Activated CD8-positive, alpha-beta T cell treated with anti-CD3 and anti-CD28 coated beads, Interleukin-2, amount 10 ng/mL, durations not matched to agents 7 days and 5 days (primary cell): ENCODE data around the gene PDX1. TPM values are rescaled to one million over a fixed set of nuclear protein-coding genes. Genes with fewer than 3 reads are reported as not detected.

Experiments used
- ATAC-seq: fragments of 150-1000 bp; cut with Tn5 transposase; one replicate; pipeline ENCODE4 v1.10.0; 2021; ENCODE audit warnings: moderate library complexity
- CTCF ChIA-PET: fragments of 350-600 bp; sonication (Branson Sonifier 250); formaldehyde crosslinking; loops from one replicate; lab custom pipeline; 2021; ENCODE audit warnings: antibody characterized with exemption; lab: Charles Lee
- POLR2A ChIA-PET: fragments of 350-600 bp; sonication (Branson Sonifier 250); formaldehyde crosslinking; loops from one replicate; lab custom pipeline; 2021; ENCODE audit warnings: antibody characterized with exemption; lab: Charles Lee
- DNase-seq: peaks from one replicate; pipeline ENCODE4 v3.0.0-alpha.2; 2020
- H3K27ac Mint-ChIP-seq: one replicate; pipeline ENCODE4 v1.8.0; 2021; ENCODE audit warnings: mild to moderate bottlenecking, mixed read lengths
- H3K27me3 Mint-ChIP-seq: one replicate; pipeline ENCODE4 v1.8.0; 2021; ENCODE audit warnings: low read depth, mixed read lengths
- H3K36me3 Mint-ChIP-seq: one replicate; pipeline ENCODE4 v1.8.0; 2021; ENCODE audit warnings: low read depth, mixed read lengths
- H3K4me1 Mint-ChIP-seq: one replicate; pipeline ENCODE4 v1.8.0; 2021; ENCODE audit warnings: low read depth, mixed read lengths
- H3K4me3 Mint-ChIP-seq: one replicate; pipeline ENCODE4 v1.8.0; 2021; ENCODE audit warnings: mild to moderate bottlenecking, mixed read lengths
- H3K9me3 Mint-ChIP-seq: one replicate; pipeline ENCODE4 v1.8.0; 2022; ENCODE audit warnings: mixed read lengths; ENCODE audit not compliant: insufficient read depth
- total RNA-seq, 2 experiments: library from RNA; stranded (reverse); gene quantifications; one replicate each; pipeline ENCODE4 v1.2.3, GENCODE V29; 2021

Gene PDX1
- total RNA-seq, 2 experiments from 2014 or later: not detected

GRCh38 chr13:27917121-27917947 is 2.5 kb upstream of the PDX1 start:
- Mint-ChIP-seq H3K27ac (peak overlapping the region; percentile 71), H3K36me3 (peaks cover 2% of the 10 kb centered on the region), H3K9me3 (no peaks in the 10 kb centered on the region), H3K4me1 (peaks cover 22% of the 10 kb centered on the region), H3K27me3 (peaks cover 67% of the 10 kb centered on the region), H3K4me3 (peak overlapping the region; percentile 38)
- DNase-seq: no peak
- ChIA-PET POLR2A (no interaction called here), CTCF (no interaction called here)
- ATAC-seq: no peak

DNA sequence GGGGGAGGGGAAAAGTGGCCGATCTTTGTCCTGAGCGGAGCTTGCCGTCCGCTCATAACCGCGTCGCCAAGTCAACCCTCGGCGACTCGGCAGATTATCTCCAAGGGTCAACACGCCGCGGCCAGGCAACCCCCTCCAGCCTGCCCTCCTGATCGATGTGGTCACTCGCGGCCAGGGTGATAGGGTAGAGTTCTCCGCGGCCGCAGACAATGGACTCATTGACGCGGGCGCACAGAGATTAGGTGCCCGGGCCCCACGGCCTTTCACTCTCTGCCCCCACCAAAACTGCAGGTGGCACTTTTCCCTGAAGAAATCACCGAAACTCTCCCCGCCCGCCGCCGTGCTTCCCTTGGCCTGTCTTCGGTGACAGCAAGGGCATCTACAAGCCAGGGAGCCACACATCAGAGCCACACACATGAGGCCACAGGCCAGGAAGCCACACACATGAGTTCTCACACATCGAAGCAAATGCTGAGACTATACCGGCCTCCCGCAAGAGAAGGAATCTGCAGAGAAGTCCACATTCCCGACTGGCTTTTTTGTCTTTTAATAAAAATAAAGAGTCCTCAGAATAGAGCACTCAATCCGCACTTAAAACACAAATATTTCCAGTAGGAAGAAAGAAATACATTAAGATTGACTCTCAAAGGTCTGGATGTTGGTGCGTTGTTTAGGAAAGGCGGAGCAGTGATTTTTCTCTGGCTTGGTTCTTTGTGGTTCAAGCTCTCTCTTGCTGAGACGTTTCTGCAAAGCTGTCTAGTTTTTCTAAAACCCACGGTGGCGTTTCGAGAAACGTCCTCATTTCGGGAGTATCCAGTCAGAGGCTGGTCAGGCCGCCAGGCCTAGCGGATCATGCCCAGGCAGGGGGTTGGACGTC is 1.5 kb upstream of the PDX1 start:
- H3K4me3 Mint-ChIP-seq: peak overlapping the region; percentile 20
- ATAC-seq: no peak
- CTCF ChIA-PET: no interaction called here
- H3K27me3 Mint-ChIP-seq: peaks cover 75% of the 10 kb centered on the region
- H3K27ac Mint-ChIP-seq: peak overlapping the region; percentile 25
- peaks cover 2% of the 10 kb centered on the region for H3K36me3 Mint-ChIP-seq
- peaks cover 22% of the 10 kb centered on the region for H3K4me1 Mint-ChIP-seq
- POLR2A ChIA-PET: interaction anchor here (0.6 kb wide), 1 partner anchor 57 kb away, joined by 3 read pairs; no protein-coding TSS in a partner anchor
- DNase-seq: no peak
- no peaks in the 10 kb centered on the region for H3K9me3 Mint-ChIP-seq

GRCh38 chr13:27918918-27919658 is 712 bp upstream of the PDX1 start:
- Mint-ChIP-seq H3K27ac (no peak overlapping the region), H3K36me3 (peaks cover 2% of the 10 kb centered on the region), H3K9me3 (no peaks in the 10 kb centered on the region), H3K27me3 (peaks cover 79% of the 10 kb centered on the region), H3K4me3 (no peak overlapping the region), H3K4me1 (peaks cover 22% of the 10 kb centered on the region)
- ATAC-seq: no peak
- POLR2A ChIA-PET: interaction anchor here (0.6 kb wide), 1 partner anchor 56 kb away, joined by 3 read pairs; no protein-coding TSS in a partner anchor
- DNase-seq: no peak
- CTCF ChIA-PET: no interaction called here

- ChIA-PET POLR2A (no interaction called here), CTCF (no interaction called here)
- ATAC-seq: peak; percentile 21
- peaks cover 80% of the 10 kb centered on the region for H3K27me3 Mint-ChIP-seq
- no peak overlapping the region for H3K27ac Mint-ChIP-seq
- H3K36me3 Mint-ChIP-seq: peaks cover 2% of the 10 kb centered on the region
- H3K9me3 Mint-ChIP-seq: no peaks in the 10 kb centered on the region
- peaks cover 22% of the 10 kb centered on the region for H3K4me1 Mint-ChIP-seq
- DNase-seq: no peak
- no peak overlapping the region for H3K4me3 Mint-ChIP-seq
These were observed 204 bp upstream of the PDX1 start for GRCh38 chr13:27919659-27919933.

- Mint-ChIP-seq H3K9me3 (no peaks in the 10 kb centered on the region), H3K4me3 (peak overlapping the region; percentile 63), H3K27ac (peak overlapping the region; percentile 66), H3K27me3 (peaks cover 81% of the 10 kb centered on the region), H3K4me1 (peaks cover 25% of the 10 kb centered on the region), H3K36me3 (peaks cover 2% of the 10 kb centered on the region)
- no peak for ATAC-seq
- ChIA-PET POLR2A (no interaction called here), CTCF (interaction anchor here (1.2 to 1.6 kb wide), 2 partner anchors 33 to 63 kb away, joined by 4 to 6 read pairs; no protein-coding TSS in a partner anchor)
- DNase-seq: no peak
These were observed 1.0 kb downstream of the PDX1 start for GRCh38 chr13:27920677-27921420.

GRCh38 chr13:27921421-27921960 is 1.7 kb downstream of the PDX1 start:
- H3K9me3 Mint-ChIP-seq: no peaks in the 10 kb centered on the region
- ChIA-PET CTCF (interaction anchor here (1.2 to 1.6 kb wide), 2 partner anchors 33 to 62 kb away, joined by 4 to 6 read pairs; no protein-coding TSS in a partner anchor), POLR2A (no interaction called here)
- H3K4me3 Mint-ChIP-seq: peak overlapping the region; percentile 63
- H3K27me3 Mint-ChIP-seq: peaks cover 80% of the 10 kb centered on the region
- H3K27ac Mint-ChIP-seq: no peak overlapping the region
- DNase-seq: peak; percentile 39
- peaks cover 4% of the 10 kb centered on the region for H3K36me3 Mint-ChIP-seq
- peak; percentile 43 for ATAC-seq
- peaks cover 25% of the 10 kb centered on the region for H3K4me1 Mint-ChIP-seq

- Mint-ChIP-seq H3K4me1 (peaks cover 31% of the 10 kb centered on the region), H3K9me3 (no peaks in the 10 kb centered on the region), H3K27me3 (peaks cover 80% of the 10 kb centered on the region), H3K36me3 (peaks cover 4% of the 10 kb centered on the region), H3K4me3 (peak overlapping the region; percentile 63), H3K27ac (no peak overlapping the region)
- POLR2A ChIA-PET: no interaction called here
- no peak for DNase-seq
- ATAC-seq: no peak
- CTCF ChIA-PET: interaction anchor here (1.2 to 1.6 kb wide), 2 partner anchors 32 to 62 kb away, joined by 4 to 6 read pairs; no protein-coding TSS in a partner anchor
These were observed 2.4 kb downstream of the PDX1 start for GRCh38 chr13:27921961-27922882.

- Mint-ChIP-seq H3K4me3 (peak overlapping the region; percentile 20), H3K27me3 (peaks cover 82% of the 10 kb centered on the region), H3K36me3 (peaks cover 8% of the 10 kb centered on the region), H3K4me1 (peaks cover 26% of the 10 kb centered on the region), H3K9me3 (no peaks in the 10 kb centered on the region), H3K27ac (peak overlapping the region; percentile 61)
- POLR2A ChIA-PET: no interaction called here
- CTCF ChIA-PET: interaction anchor here (1.6 kb wide), 1 partner anchor 61 kb away, joined by 4 read pairs; no protein-coding TSS in a partner anchor
- ATAC-seq (no peak), DNase-seq (no peak)
These were observed 3.2 kb downstream of the PDX1 start for GRCh38 chr13:27922883-27923612.

DNA sequence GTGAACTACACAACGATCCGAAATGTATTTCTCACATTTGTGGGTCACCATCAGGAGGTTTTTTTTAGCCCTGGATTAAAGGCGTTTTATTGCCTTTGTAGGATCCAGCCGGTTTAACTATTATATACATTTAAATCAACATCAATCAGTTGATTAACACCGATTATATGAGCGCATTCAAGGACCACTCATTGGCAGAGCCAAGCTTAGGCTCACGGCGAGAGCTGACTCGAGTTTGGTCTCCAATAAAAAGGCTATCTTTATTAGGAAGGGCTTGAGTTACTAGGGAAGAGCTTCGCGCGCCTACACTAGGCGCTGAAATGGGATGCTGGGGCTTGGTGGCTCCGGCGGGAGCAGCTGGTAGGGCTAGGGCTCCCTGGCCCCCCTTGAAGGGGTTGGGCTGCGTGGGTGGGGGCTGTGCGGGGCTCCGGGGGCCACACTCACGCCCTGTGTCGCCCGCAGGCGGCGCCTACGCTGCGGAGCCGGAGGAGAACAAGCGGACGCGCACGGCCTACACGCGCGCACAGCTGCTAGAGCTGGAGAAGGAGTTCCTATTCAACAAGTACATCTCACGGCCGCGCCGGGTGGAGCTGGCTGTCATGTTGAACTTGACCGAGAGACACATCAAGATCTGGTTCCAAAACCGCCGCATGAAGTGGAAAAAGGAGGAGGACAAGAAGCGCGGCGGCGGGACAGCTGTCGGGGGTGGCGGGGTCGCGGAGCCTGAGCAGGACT is 4.2 kb downstream of the PDX1 start:
- H3K4me3 Mint-ChIP-seq: no peak overlapping the region
- peak overlapping the region; percentile 61 for H3K27ac Mint-ChIP-seq
- DNase-seq (no peak), ATAC-seq (no peak)
- ChIA-PET CTCF (no interaction called here), POLR2A (interaction anchor here (0.7 kb wide), 1 partner anchor 30 kb away, joined by 3 read pairs; no protein-coding TSS in a partner anchor)
- peaks cover 10% of the 10 kb centered on the region for H3K36me3 Mint-ChIP-seq
- no peaks in the 10 kb centered on the region for H3K9me3 Mint-ChIP-seq
- peaks cover 21% of the 10 kb centered on the region for H3K4me1 Mint-ChIP-seq
- peaks cover 82% of the 10 kb centered on the region for H3K27me3 Mint-ChIP-seq
